KMS-11 (cell line): ENCODE measurements around the gene SLC9A5.

Source experiments
- H2AFZ ChIP-seq: fragments of 200-600 bp; sonication (generic); 2 replicates; pipeline ENCODE4 v1.6.1; 2016; ENCODE audit warnings: antibody characterized with exemption, mixed run types, low read depth
- H3K27ac ChIP-seq: fragments of 200-600 bp; sonication (generic); 2 replicates; pipeline ENCODE4 v1.6.1; 2016; ENCODE audit warnings: mild to moderate bottlenecking, mixed run types
- H3K27me3 ChIP-seq: fragments of 200-600 bp; sonication (generic); 2 replicates; pipeline ENCODE4 v1.6.1; 2017; ENCODE audit warnings: mild to moderate bottlenecking, low read depth, mixed run types, moderate library complexity; ENCODE audit not compliant: insufficient read depth
- H3K36me3 ChIP-seq: fragments of 200-600 bp; sonication (generic); 2 replicates; pipeline ENCODE4 v1.6.1; 2017; ENCODE audit warnings: mild to moderate bottlenecking, mixed run types; ENCODE audit not compliant: insufficient read depth
- H3K4me1 ChIP-seq: fragments of 200-600 bp; sonication (generic); 2 replicates; pipeline ENCODE4 v1.6.1; 2016; ENCODE audit warnings: mild to moderate bottlenecking, low read depth, mixed run types; ENCODE audit not compliant: poor library complexity, severe bottlenecking
- H3K4me2 ChIP-seq: fragments of 200-600 bp; sonication (generic); 2 replicates; pipeline ENCODE4 v1.7.0; 2016; ENCODE audit warnings: mild to moderate bottlenecking, mixed run types
- H3K4me3 ChIP-seq: fragments of 200-600 bp; sonication (generic); IDR thresholded peaks from 2 replicates; pipeline ENCODE4 v1.6.1; 2017; ENCODE audit warnings: low read depth, low read length, mixed read lengths; ENCODE audit not compliant: insufficient read depth
- H3K79me2 ChIP-seq: fragments of 200-600 bp; sonication (generic); 2 replicates; pipeline ENCODE4 v1.6.1; 2016; ENCODE audit warnings: low read depth, mixed run types; ENCODE audit not compliant: insufficient read depth
- H3K9ac ChIP-seq: fragments of 200-600 bp; sonication (generic); 2 replicates; pipeline ENCODE4 v1.6.1; 2016; ENCODE audit warnings: mild to moderate bottlenecking, mixed run types
- H4K20me1 ChIP-seq: fragments of 200-600 bp; sonication (generic); 2 replicates; pipeline ENCODE4 v1.6.1; 2016; ENCODE audit warnings: mild to moderate bottlenecking, mixed run types; ENCODE audit not compliant: insufficient read depth
- TF ChIP-seq, protein P1 (sequence below): fragments of 200-600 bp; sonication (generic); conservative IDR thresholded peaks from 2 replicates; pipeline ENCODE4 v1.6.1; 2017; ENCODE audit warnings: low read depth, mild to moderate bottlenecking, antibody characterized with exemption, low read length, moderate library complexity, mixed read lengths

SLC9A5 gene

DNA sequence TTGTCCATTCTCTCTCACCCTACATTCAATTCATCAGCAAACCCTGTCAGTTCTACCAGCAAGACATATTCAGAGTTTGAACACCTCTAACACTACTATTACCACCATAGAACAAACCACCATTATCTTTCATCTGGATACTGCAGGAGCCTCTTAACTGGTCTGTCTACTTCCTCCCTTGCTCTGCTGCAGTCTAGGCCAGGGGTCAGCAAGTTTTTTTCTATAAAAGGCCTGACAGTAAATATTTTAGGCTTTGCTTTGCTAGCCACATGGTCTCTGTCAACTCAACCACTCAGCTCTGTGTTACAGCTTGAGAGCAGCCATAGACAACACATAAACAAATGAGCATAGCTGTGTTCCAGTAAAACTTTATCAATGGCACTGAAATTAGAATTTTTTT is 63.9 kb downstream of the SLC9A5 start:
- Histone ChIP-seq H3K4me3 (no peak overlapping the region), H3K9ac (no peak overlapping the region), H4K20me1 (no peaks in the 10 kb centered on the region), H3K79me2 (no peaks in the 10 kb centered on the region), H3K27ac (no peak overlapping the region), H3K27me3 (no peaks in the 10 kb centered on the region), H2AFZ (no peak overlapping the region), H3K4me2 (no peak overlapping the region), H3K4me1 (no peaks in the 10 kb centered on the region), H3K36me3 (no peaks in the 10 kb centered on the region)
- TF ChIP-seq, protein P1, sequence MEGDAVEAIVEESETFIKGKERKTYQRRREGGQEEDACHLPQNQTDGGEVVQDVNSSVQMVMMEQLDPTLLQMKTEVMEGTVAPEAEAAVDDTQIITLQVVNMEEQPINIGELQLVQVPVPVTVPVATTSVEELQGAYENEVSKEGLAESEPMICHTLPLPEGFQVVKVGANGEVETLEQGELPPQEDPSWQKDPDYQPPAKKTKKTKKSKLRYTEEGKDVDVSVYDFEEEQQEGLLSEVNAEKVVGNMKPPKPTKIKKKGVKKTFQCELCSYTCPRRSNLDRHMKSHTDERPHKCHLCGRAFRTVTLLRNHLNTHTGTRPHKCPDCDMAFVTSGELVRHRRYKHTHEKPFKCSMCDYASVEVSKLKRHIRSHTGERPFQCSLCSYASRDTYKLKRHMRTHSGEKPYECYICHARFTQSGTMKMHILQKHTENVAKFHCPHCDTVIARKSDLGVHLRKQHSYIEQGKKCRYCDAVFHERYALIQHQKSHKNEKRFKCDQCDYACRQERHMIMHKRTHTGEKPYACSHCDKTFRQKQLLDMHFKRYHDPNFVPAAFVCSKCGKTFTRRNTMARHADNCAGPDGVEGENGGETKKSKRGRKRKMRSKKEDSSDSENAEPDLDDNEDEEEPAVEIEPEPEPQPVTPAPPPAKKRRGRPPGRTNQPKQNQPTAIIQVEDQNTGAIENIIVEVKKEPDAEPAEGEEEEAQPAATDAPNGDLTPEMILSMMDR: no peak

DNA sequence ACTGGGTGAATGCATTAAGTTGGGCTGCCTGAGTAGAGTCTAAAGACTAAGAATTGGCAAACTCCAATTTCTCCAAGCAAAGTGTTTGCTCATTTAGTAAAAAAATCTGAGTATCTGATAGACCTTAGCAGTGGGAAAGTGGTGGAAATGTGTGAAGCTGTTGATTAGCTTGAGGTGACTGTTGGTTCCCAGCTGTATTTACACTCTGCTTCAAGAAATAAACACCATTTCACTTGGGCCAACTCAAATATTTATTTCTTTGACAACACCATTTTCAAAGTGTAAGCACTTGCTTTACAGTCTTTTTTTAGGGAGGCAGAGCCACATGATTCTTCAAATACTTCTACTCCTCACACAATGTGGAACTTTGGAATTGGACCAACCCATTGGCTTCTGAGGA is 69.1 kb downstream of the SLC9A5 start:
- Histone ChIP-seq H3K79me2 (no peaks in the 10 kb centered on the region), H3K4me3 (no peak overlapping the region), H3K4me2 (no peak overlapping the region), H2AFZ (no peak overlapping the region), H4K20me1 (no peaks in the 10 kb centered on the region), H3K27ac (no peak overlapping the region), H3K4me1 (no peaks in the 10 kb centered on the region), H3K36me3 (no peaks in the 10 kb centered on the region), H3K9ac (no peak overlapping the region), H3K27me3 (no peaks in the 10 kb centered on the region)
- TF ChIP-seq, protein P1: no peak
